COLO668 (cell line): Measurements from ENCODE around the gene SPATS2L.
A peak's percentile ranks its signal among the peaks of the same experiment; 100 is the strongest.

Experiments used
- DNase-seq: peaks from one replicate; lab custom pipeline; 2025; ENCODE audit not compliant: unreplicated experiment; lab: John Stamatoyannopoulos, UW

The SPATS2L gene

GRCh38 chr2:200306196-200306930 lies at the start of gene SPATS2L:
SPATS2L (plus strand) TSS chr2:200306693; CDS start chr2:200389245, 82,552 bp downstream.
- peak; percentile 83 for DNase-seq

- no peak for DNase-seq
These were observed 48.9 kb upstream of the SPATS2L start for GRCh38 chr2:200257570-200257969.

- DNase-seq = peak; percentile 6
These were observed 48.4 kb upstream of the SPATS2L start for GRCh38 chr2:200258081-200258480.

- DNase-seq = no peak
These were observed 47.5 kb upstream of the SPATS2L start for GRCh38 chr2:200258881-200259576.

GRCh38 chr2:200259577-200259957 lies 46.9 kb upstream of the SPATS2L start:
- no peak for DNase-seq

- no peak for DNase-seq
These were observed 44.4 kb upstream of the SPATS2L start for GRCh38 chr2:200262047-200262446.

- no peak for DNase-seq
These were observed 43.2 kb upstream of the SPATS2L start for GRCh38 chr2:200263279-200263678.

GRCh38 chr2:200264631-200265030 lies 41.9 kb upstream of the SPATS2L start:
- no peak for DNase-seq

- DNase-seq = no peak
These were observed 40.1 kb upstream of the SPATS2L start for GRCh38 chr2:200266406-200266805.

- no peak for DNase-seq
These were observed 39.1 kb upstream of the SPATS2L start for GRCh38 chr2:200267350-200267749.

- no peak for DNase-seq
These were observed 35.8 kb upstream of the SPATS2L start for GRCh38 chr2:200270732-200271131.

- no peak for DNase-seq
These were observed 34.2 kb upstream of the SPATS2L start for GRCh38 chr2:200272320-200272719.

- DNase-seq = peak; percentile 7
These were observed 32.1 kb upstream of the SPATS2L start for GRCh38 chr2:200274116-200275075.

- DNase-seq = no peak
These were observed 31.0 kb upstream of the SPATS2L start for GRCh38 chr2:200275295-200276013.

- no peak for DNase-seq
These were observed 30.0 kb upstream of the SPATS2L start for GRCh38 chr2:200276472-200276871.

GRCh38 chr2:200278694-200279316 lies 27.7 kb upstream of the SPATS2L start:
- no peak for DNase-seq

GRCh38 chr2:200279857-200280256 lies 26.6 kb upstream of the SPATS2L start:
- DNase-seq = no peak

GRCh38 chr2:200286578-200286977 lies 19.9 kb upstream of the SPATS2L start:
- no peak for DNase-seq

- DNase-seq = no peak
These were observed 17.6 kb upstream of the SPATS2L start for GRCh38 chr2:200288670-200289429.

- no peak for DNase-seq
These were observed 10.4 kb upstream of the SPATS2L start for GRCh38 chr2:200296118-200296517.
